HepG2 (cell line): Measurements from ENCODE around the gene CEP63. TPM values are rescaled to one million over a fixed set of nuclear protein-coding genes. Genes with fewer than 3 reads are reported as not detected.

Experiments used
- ATAC-seq: fragments of 200-7000 bp; cut with Tn5 transposase; 3 replicates; pipeline ENCODE4 v1.9.1; 2020; ENCODE audit warnings: mild to moderate bottlenecking, moderate library complexity
- BruUV-seq: library from RNA; stranded (reverse); fragments of 400-500 nt; replicated peaks from 2 replicates; lab custom pipeline; 2021; lab: Mats Ljungman, UMichigan
- CTCF ChIA-PET: fragments of 300-600 bp; formaldehyde crosslinking; extraction: SDS; loops from one replicate; lab custom pipeline; 2021; ENCODE audit warnings: low total read pairs, inconsistent platforms, low intra/inter-chr PET ratio; lab: Yijun Ruan, JAX
- POLR2A ChIA-PET: fragments of 350-600 bp; sonication (Branson Sonifier 250); formaldehyde crosslinking; loops from one replicate; lab custom pipeline; 2020; ENCODE audit warnings: antibody characterized with exemption, inconsistent platforms; lab: Yijun Ruan, JAX
- DNase-seq: peaks from one replicate; pipeline ENCODE4 v3.0.0-alpha.2; 2015; ENCODE audit warnings: low spot score
- FAIRE-seq: peaks from 3 replicates; lab custom pipeline; 2011; peaks lifted over from hg19 to GRCh38; lab: Jason Lieb, UNC
- H2AFZ ChIP-seq: one replicate; pipeline ENCODE4 v1.6.1; 2011; ENCODE audit warnings: low read length, inconsistent platforms
- H3K27ac ChIP-seq: fragments of 300-600 bp; 3 replicates; pipeline ENCODE4 v1.8.0; 2011; ENCODE audit warnings: mixed run types, mild to moderate bottlenecking, mixed read lengths, low read length, inconsistent platforms; ENCODE audit not compliant: insufficient read depth; ENCODE audit errors: extremely low read length
- H3K27me3 ChIP-seq, 2 experiments: fragments of 200-600 bp in 1 of 2; 2 replicates in 1 of 2; 3 replicates in 1 of 2; pipeline versions ENCODE4 v1.6.0 to v1.8.0; 2011; ENCODE audit warnings: low read length in 2 of 2, mild to moderate bottlenecking in 2 of 2, moderate library complexity in 2 of 2, inconsistent platforms in 1 of 2; ENCODE audit not compliant: insufficient read depth in 2 of 2, control insufficient read depth in 1 of 2
- H3K36me3 ChIP-seq, 2 experiments: fragments of 200-600 bp in 1 of 2; replicated peaks in 1 of 2; 2 replicates in 1 of 2; 3 replicates in 1 of 2; pipeline versions ENCODE4 v1.5.1 to v1.8.0; 2011; ENCODE audit warnings: low read length in 2 of 2, inconsistent platforms in 1 of 2; ENCODE audit not compliant: insufficient read depth in 2 of 2, control insufficient read depth in 1 of 2
- H3K4me1 ChIP-seq: 2 replicates; pipeline ENCODE4 v1.5.1; 2012; ENCODE audit warnings: low read length, inconsistent platforms; ENCODE audit not compliant: insufficient read depth
- H3K4me2 ChIP-seq: 2 replicates; pipeline ENCODE4 v1.6.0; 2011; ENCODE audit warnings: low read depth, low read length, inconsistent platforms
- H3K4me3 ChIP-seq, 3 experiments: fragments of 200-600 bp in 1 of 3; sonication (generic), shearing (Covaris generic) in 1 of 3; replicated peaks in 1 of 3; 2 replicates each; pipeline ENCODE4 v1.5.1; 2011 to 2016; ENCODE audit warnings: low read length in 3 of 3, inconsistent platforms in 2 of 3, low read depth in 2 of 3, mild to moderate bottlenecking in 2 of 3, control low read depth in 1 of 3, mixed read lengths in 1 of 3; ENCODE audit not compliant: insufficient read depth in 1 of 3
- H3K79me2 ChIP-seq: one replicate; pipeline ENCODE4 v1.6.1; 2011; ENCODE audit warnings: low read length, inconsistent platforms; ENCODE audit not compliant: insufficient read depth
- H3K9ac ChIP-seq: 2 replicates; pipeline ENCODE4 v1.6.0; 2011; ENCODE audit warnings: mild to moderate bottlenecking, low read depth, low read length, inconsistent platforms; ENCODE audit not compliant: insufficient read depth
- H3K9me3 ChIP-seq: 2 replicates; pipeline ENCODE4 v1.5.1; 2012; ENCODE audit warnings: mild to moderate bottlenecking, low read length
- H4K20me1 ChIP-seq: 2 replicates; pipeline ENCODE4 v1.6.0; 2011; ENCODE audit warnings: inconsistent platforms, mild to moderate bottlenecking, low read length, moderate library complexity; ENCODE audit not compliant: insufficient read depth
- BRD4 ChIP-seq: sonication (generic); formaldehyde crosslinking; IDR thresholded peaks from 2 replicates; pipeline ENCODE4 v1.4.0; 2020; ENCODE audit warnings: missing genetic modification reagents
- CCDC6 ChIP-seq: sonication (generic); formaldehyde crosslinking; IDR thresholded peaks from 2 replicates; pipeline ENCODE4 v1.8.1; 2022; ENCODE audit warnings: mild to moderate bottlenecking, missing genetic modification reagents, moderate library complexity
- GABPB1 ChIP-seq: IDR thresholded peaks from 2 replicates; pipeline ENCODE4 v1.6.1; 2016; ENCODE audit warnings: mild to moderate bottlenecking, missing genetic modification reagents, moderate library complexity, missing compliant biosample characterization
- HHEX ChIP-seq: IDR thresholded peaks from 2 replicates; pipeline ENCODE4 v1.6.1; 2016; ENCODE audit warnings: control low read depth
- HMGXB3 ChIP-seq: sonication (generic); formaldehyde crosslinking; IDR thresholded peaks from 2 replicates; pipeline ENCODE4 v1.4.0; 2020; ENCODE audit warnings: missing genetic modification reagents, borderline replicate concordance
- NBN ChIP-seq: fragments of 450-650 bp; conservative IDR thresholded peaks from 2 replicates; pipeline ENCODE4 v1.6.1; 2017
- RAD21 ChIP-seq: fragments of 450-650 bp; formaldehyde crosslinking; IDR thresholded peaks from 2 replicates; pipeline ENCODE4 v1.5.0; 2020; ENCODE audit warnings: mild to moderate bottlenecking
- REST ChIP-seq, 2 experiments: IDR thresholded peaks; 2 replicates each; pipeline ENCODE4 v1.6.1; 2011 to 2012; ENCODE audit warnings: low read length in 2 of 2, borderline replicate concordance in 1 of 2, low read depth in 1 of 2, mild to moderate bottlenecking in 1 of 2, moderate library complexity in 1 of 2
- THAP9 ChIP-seq: sonication (generic); formaldehyde crosslinking; IDR thresholded peaks from 2 replicates; pipeline ENCODE4; 2020; ENCODE audit warnings: missing genetic modification reagents, mild to moderate bottlenecking, borderline replicate concordance
- THRA ChIP-seq: sonication (generic); formaldehyde crosslinking; IDR thresholded peaks from 2 replicates; pipeline ENCODE4 v1.4.0; 2020; ENCODE audit warnings: missing genetic modification reagents, borderline replicate concordance
- YEATS2 ChIP-seq: sonication (generic); formaldehyde crosslinking; IDR thresholded peaks from 2 replicates; pipeline ENCODE4 v1.4.0; 2020; ENCODE audit warnings: missing genetic modification reagents, borderline replicate concordance
- ZMYM3 ChIP-seq: sonication (generic); formaldehyde crosslinking; IDR thresholded peaks from 2 replicates; pipeline ENCODE4 v1.5.1; 2020; ENCODE audit warnings: mild to moderate bottlenecking, missing genetic modification reagents
- ZNF232 ChIP-seq: sonication (generic); formaldehyde crosslinking; IDR thresholded peaks from 2 replicates; pipeline ENCODE4 v1.4.0; 2020; ENCODE audit warnings: missing genetic modification reagents, borderline replicate concordance
- WGBS: methylation state at CpG from one replicate; pipeline ENCODE4 v1.1.6; 2017; ENCODE audit warnings: low lambda C conversion rate; 5-methylcytosine and 5-hydroxymethylcytosine counted together
- in situ Hi-C: cut with HindIII; loops from 2 replicates; pipeline ENCODE4 v1.10.0; 2017; ENCODE audit warnings: low pct_unique_long_range_greater_than_20kb; ENCODE audit not compliant: extremely low pct_ligation_motif_present
- intact Hi-C: fragments of 100-400 bp; cut with micrococcal nuclease; formaldehyde crosslinking; loops from one replicate; pipeline ENCODE4 v1.10.0; 2022; ENCODE audit not compliant: unreplicated experiment
- polyA plus RNA-seq, 8 experiments: library from polyadenylated mRNA; depleted of rRNA in 3 of 8; stranded (reverse) in 7 of 8; unstranded in 1 of 8; fragments of >200 nt; fragmentation: Illumina TruSeq in 4 of 8; extraction: Trizol in 4 of 8; gene quantifications; 2 replicates each; pipeline versions ENCODE4 v1.2.1 to v1.2.3, GENCODE V29; 2011 to 2016; ENCODE audit warnings: low read depth in 4 of 8, missing spikeins in 1 of 8, mixed read lengths in 1 of 8; ENCODE audit not compliant: insufficient read depth in 1 of 8
- total RNA-seq, 5 experiments: library from RNA; depleted of rRNA; stranded (reverse); fragments of >200 nt; fragmentation: Illumina TruSeq; extraction: Trizol; gene quantifications; 2 replicates each; pipeline ENCODE4 v1.2.3, GENCODE V29; 2016; ENCODE audit warnings: low read depth in 1 of 5

Gene CEP63
- total and polyA plus RNA-seq, 2 of the 13 experiments (the other 11 are each of a cell fraction or from before 2014, with no cell fraction given), result 7.2 to 18.4 TPM

GRCh38 chr3:134445095-134445494 lies 40.8 kb upstream of the CEP63 start:
- DNase-seq (no peak), ATAC-seq (no peak), FAIRE-seq (no peak)
- intact Hi-C loops, result no loop called here
- POLR2A ChIA-PET, result no interaction called here
- CTCF ChIA-PET, result no interaction called here
- no peaks in the 10 kb centered on the region for H3K36me3 ChIP-seq
- H3K4me1 ChIP-seq, result peaks cover 13% of the 10 kb centered on the region; the same call in 1 of the 2 replicates
- in situ Hi-C loops, result no loop called here
- peaks cover 0 to 2% of the 10 kb centered on the region in 2 experiments; a peak in 2 of 5 replicates for H3K27me3 ChIP-seq
- 84% methylated on average over 1 of the region's 1 CpG for WGBS
- H3K27ac ChIP-seq, result no peak overlapping the region
- BruUV-seq, result no TSS peak
- no peak overlapping the region for H3K9ac ChIP-seq
- H3K79me2 ChIP-seq, result no peaks in the 10 kb centered on the region
- no peak overlapping the region for H3K4me2 ChIP-seq
- no peak overlapping the region for H2AFZ ChIP-seq
- H4K20me1 ChIP-seq, result no peaks in the 10 kb centered on the region
- H3K9me3 ChIP-seq, result no peaks in the 10 kb centered on the region
- H3K4me3 ChIP-seq, result no peak overlapping the region
- TF ChIP-seq HMGXB3 (CRISPR knock-in tag), result no peak
- no peak for TF ChIP-seq NBN
- TF ChIP-seq THAP9 (CRISPR knock-in tag), result no peak
- TF ChIP-seq RAD21 (CRISPR knock-in tag), result no peak
- no peak for TF ChIP-seq BRD4 (CRISPR knock-in tag)
- no peak for TF ChIP-seq ZMYM3
- TF ChIP-seq CCDC6 (CRISPR knock-in tag), result no peak
- TF ChIP-seq REST (IDR thresholded peaks at IDR 0.05; ENCODE audit: borderline replicate concordance in 1 of 2, low read depth in 1 of 2, low read length in 2 of 2), result no peak
- no peak for TF ChIP-seq THRA (CRISPR knock-in tag)
- TF ChIP-seq ZNF232 (CRISPR knock-in tag), result no peak
- no peak for TF ChIP-seq HHEX (CRISPR knock-in tag)
- no peak for TF ChIP-seq YEATS2 (CRISPR knock-in tag)
- no peak for TF ChIP-seq GABPB1
